GM12801 (cell line): ENCODE measurements around the gene EPN1.

Experiments
- TF ChIP-seq, protein P1 (sequence below): IDR thresholded peaks from one replicate; pipeline ENCODE4 v1.5.1; 2011; ENCODE audit warnings: control low read depth; ENCODE audit not compliant: insufficient read length; ENCODE audit errors: extremely low read depth

EPN1 gene

DNA sequence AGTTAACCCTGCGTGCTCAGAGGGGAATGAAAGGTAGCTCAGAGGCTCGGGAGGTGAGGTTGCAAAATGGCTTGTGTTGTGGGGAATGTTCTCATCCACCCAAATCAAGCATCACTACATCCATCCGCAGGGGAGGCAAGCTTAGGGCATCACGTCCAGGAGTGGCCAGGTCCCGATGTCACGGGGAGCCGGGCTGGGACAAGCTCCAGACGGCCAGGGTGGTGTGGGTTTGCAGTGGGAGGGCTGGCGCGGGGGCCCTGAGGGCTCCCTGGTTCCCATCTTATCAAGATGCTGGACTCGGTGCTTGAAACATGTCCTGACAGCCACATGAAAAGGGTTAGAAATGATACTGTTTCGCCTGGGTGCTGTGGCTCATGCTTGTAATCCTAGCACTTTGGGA lies 25.8 kb downstream of the EPN1 start:
- TF ChIP-seq, protein P1, sequence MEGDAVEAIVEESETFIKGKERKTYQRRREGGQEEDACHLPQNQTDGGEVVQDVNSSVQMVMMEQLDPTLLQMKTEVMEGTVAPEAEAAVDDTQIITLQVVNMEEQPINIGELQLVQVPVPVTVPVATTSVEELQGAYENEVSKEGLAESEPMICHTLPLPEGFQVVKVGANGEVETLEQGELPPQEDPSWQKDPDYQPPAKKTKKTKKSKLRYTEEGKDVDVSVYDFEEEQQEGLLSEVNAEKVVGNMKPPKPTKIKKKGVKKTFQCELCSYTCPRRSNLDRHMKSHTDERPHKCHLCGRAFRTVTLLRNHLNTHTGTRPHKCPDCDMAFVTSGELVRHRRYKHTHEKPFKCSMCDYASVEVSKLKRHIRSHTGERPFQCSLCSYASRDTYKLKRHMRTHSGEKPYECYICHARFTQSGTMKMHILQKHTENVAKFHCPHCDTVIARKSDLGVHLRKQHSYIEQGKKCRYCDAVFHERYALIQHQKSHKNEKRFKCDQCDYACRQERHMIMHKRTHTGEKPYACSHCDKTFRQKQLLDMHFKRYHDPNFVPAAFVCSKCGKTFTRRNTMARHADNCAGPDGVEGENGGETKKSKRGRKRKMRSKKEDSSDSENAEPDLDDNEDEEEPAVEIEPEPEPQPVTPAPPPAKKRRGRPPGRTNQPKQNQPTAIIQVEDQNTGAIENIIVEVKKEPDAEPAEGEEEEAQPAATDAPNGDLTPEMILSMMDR, result no peak

DNA sequence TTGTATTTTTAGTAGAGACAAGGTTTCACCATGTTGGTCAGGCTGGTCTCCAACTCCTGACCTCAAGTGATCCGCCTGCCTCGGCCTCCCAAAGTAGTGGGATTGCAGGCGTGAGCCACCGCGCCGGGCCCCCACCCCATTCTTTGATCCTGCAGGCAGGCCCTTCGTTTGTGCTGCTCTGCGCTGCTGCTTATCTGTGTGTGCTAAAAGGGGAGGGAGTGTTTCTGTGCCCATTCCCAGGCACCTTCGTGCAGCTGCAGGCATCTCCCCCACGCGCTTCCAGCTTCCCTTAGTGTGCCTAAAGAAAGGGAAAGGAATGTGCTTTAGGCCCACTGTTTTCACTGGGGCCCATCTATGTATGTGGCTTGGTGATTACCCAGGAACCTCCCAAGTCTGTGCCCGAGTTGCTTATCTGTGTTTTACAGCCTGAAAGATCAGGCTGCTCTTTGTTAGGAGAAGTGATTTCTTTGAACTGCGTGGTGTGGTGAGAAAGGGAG lies 27.2 kb downstream of the EPN1 start:
- TF ChIP-seq, protein P1, result no peak

DNA sequence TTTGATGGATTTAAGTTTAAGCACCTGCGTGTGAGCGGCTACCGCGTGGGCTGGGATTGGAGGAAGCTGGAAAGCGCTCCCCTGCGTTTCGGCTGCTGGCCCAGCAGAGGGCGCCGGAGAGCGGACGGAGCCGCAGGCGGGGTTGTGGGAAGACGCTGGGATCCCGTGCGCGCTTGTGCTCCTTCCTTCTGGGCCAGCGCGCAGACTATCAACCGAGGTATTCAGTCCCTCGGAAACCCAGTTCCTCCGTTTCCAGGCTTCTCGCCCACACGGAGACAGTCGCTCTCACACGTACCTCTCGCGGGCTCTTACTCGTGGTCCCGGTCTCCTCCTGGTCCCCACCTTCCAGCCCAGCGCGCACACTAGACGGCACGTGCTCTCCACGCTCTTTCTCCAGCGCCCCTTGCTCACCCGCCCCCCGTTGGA lies 28.8 kb downstream of the EPN1 start:
- TF ChIP-seq, protein P1, result no peak

DNA sequence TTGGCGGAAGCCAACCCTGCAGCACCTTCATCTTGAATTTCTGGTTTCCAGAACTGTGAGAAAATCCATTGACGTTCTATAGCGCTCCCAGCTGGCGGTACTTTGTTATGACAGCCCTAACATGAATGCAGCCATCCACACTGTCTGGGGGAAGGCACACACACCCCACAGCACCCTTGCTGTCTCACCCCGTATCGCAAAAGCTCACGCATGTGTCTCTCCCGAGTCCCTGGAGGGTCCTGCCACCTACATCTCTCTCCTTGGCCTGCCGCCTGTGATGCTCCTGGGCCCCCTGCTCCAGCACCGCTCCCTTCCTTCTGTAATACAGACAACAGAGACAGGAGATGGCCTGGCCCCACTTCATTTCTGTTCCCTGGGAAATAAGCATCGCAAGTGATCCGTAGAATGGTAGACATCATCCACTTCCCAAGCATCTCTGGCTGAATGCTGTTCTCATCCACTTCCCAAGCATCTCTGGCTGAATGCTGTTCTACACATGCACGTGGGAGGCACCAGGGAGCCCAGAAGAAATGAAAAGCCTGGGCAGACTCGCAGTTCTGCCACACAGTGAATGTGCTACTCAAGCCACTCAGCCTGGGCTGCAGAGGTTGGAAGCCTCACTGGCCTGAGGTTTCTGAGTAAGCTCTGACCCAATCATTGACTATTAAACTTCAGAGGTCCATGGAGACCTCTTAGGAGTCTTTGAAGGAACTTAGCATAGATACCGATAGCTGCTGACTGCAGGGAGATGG lies 29.6 kb downstream of the EPN1 start:
- TF ChIP-seq, protein P1, result no peak

DNA sequence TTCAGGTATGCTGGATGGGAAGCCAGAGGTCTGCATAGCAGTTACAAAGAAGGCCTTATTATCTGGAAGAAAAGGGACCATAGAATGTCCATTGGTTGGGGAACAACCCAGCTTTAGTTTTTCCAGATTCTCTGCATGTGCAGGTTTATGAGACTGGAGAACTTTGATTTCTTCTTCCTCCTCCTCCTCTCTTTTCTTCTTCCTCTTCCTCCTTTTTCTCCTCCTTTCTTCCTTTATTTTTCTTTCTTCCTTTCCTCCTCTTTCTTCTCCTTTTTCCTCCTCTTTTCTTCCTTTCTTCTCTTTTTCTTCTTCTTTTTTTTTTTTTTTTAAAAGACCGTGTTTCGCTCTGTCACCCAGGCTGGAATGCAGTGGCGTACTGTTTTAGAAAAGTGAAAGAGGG lies 30.9 kb downstream of the EPN1 start:
- TF ChIP-seq, protein P1, result no peak

DNA sequence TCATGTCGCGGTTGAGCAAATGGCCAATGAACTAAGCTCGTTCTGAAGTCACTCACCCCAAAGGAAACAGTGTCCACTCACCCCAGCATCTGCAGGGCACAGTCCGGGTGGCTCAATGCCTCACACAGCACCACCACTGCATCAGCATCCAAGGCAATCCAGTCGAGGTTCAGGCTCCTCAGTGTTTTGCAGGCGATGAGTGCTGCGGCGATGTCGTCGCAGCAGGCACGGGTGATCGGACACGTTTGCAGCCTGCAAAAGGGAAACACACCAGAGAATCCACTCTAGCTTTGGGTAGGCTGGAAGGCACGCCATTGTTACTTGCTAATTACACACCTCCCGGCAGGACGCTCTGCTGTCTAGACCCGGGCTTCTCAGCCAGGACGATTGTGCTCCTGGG lies 36.7 kb downstream of the EPN1 start:
- TF ChIP-seq, protein P1, result no peak

DNA sequence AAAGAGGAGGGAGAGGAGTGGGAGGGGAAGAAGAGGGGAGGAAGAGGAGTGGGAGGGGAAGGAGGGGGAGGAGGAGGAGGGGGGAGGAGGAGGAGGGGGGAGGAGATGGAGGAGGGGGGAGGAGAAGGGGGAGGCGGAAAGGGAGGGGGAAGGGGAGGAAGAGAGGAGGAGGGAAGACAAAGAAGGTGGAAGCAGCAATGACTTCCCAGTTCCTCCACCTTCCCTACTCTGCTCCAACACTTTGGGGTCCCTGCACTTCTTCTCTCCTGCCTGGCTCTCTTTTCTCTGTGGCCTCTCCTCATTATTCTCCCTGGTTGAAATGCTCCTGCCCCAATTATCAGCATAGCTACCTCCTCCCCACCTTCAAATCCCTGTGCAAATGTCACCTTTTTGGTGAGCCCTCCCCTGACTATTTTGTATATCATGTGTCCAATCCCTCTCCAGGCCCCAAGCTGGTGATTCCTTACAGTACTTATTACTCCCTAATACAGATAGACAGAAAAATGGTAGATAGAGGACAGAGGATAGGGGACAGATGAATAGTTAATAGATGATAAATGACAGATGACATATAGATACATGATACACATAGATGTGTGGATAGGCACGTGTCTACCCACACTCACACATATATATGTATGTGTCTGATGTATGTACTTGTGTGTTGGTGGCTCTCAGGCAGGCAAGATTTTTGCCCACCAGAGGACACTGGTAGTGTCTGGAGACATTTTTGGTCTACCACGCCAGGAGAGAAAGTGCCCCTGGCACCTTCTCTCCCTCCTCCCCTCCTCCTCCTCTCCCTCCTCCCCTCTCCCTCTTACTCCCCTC lies 38.0 kb downstream of the EPN1 start:
- TF ChIP-seq, protein P1, result no peak
